H9 (cell line): Measurements from ENCODE around the gene LIMS2. TPM values are rescaled to one million over a fixed set of nuclear protein-coding genes. Genes with fewer than 3 reads are reported as not detected.
A peak's percentile ranks its signal among the peaks of the same experiment; 100 is the strongest.

ENCODE experiments used
- DNase-seq: peaks from one replicate; pipeline ENCODE4 v3.0.0-alpha.2; 2017
- H2AFZ ChIP-seq: one replicate; pipeline ENCODE4 v1.6.1; 2013; ENCODE audit warnings: mild to moderate bottlenecking, low read length, control low read depth, moderate library complexity
- H2AK5ac ChIP-seq: 2 replicates; pipeline ENCODE4 v1.6.1; 2013; ENCODE audit warnings: low read length, control low read depth, mixed read lengths; ENCODE audit not compliant: insufficient read length
- H2BK120ac ChIP-seq: one replicate; pipeline ENCODE4 v1.6.1; 2013; ENCODE audit warnings: low read depth, mild to moderate bottlenecking, low read length, control low read depth, inconsistent platforms; ENCODE audit not compliant: poor library complexity, severe bottlenecking
- H2BK12ac ChIP-seq: 2 replicates; pipeline ENCODE4 v1.6.1; 2013; ENCODE audit warnings: low read length, control low read depth, mixed read lengths, low read depth; ENCODE audit not compliant: insufficient read length
- H2BK15ac ChIP-seq: 2 replicates; pipeline ENCODE4 v1.6.1; 2013; ENCODE audit warnings: low read depth, low read length, control low read depth
- H2BK20ac ChIP-seq: one replicate; pipeline ENCODE4 v1.6.1; 2013; ENCODE audit warnings: low read depth, mild to moderate bottlenecking, low read length, control low read depth, inconsistent platforms; ENCODE audit not compliant: poor library complexity, severe bottlenecking
- H2BK5ac ChIP-seq: 2 replicates; pipeline ENCODE4 v1.6.1; 2013; ENCODE audit warnings: low read length, control low read depth, mixed read lengths; ENCODE audit not compliant: insufficient read length
- H3K14ac ChIP-seq: 2 replicates; pipeline ENCODE4 v1.6.1; 2013; ENCODE audit warnings: low read length, control low read depth; ENCODE audit not compliant: insufficient read depth
- H3K18ac ChIP-seq: 2 replicates; pipeline ENCODE4 v1.6.1; 2013; ENCODE audit warnings: low read depth, mild to moderate bottlenecking, mixed read lengths, low read length, control low read depth; ENCODE audit not compliant: insufficient read length
- H3K23ac ChIP-seq: 2 replicates; pipeline ENCODE4 v1.6.1; 2013; ENCODE audit warnings: low read length, control low read depth, mixed read lengths, low read depth; ENCODE audit not compliant: insufficient read length
- H3K23me2 ChIP-seq: 2 replicates; pipeline ENCODE4 v1.6.1; 2013; ENCODE audit warnings: low read depth, mild to moderate bottlenecking, mixed read lengths, low read length, control low read depth; ENCODE audit not compliant: insufficient read length, poor library complexity, severe bottlenecking
- H3K27ac ChIP-seq: 2 replicates; pipeline ENCODE4 v1.5.1; 2013; ENCODE audit warnings: low read length, control low read depth, mixed read lengths, low read depth; ENCODE audit not compliant: insufficient read length
- H3K27me3 ChIP-seq: 2 replicates; pipeline ENCODE4 v1.6.1; 2013; ENCODE audit warnings: low read length, control low read depth, inconsistent platforms; ENCODE audit not compliant: insufficient read depth
- H3K4ac ChIP-seq: 2 replicates; pipeline ENCODE4 v1.6.1; 2013; ENCODE audit warnings: low read depth, mild to moderate bottlenecking, control low read depth, inconsistent platforms, low read length, moderate library complexity
- H3K4me1 ChIP-seq: 2 replicates; pipeline ENCODE4 v1.6.1; 2013; ENCODE audit warnings: low read length, control low read depth, inconsistent platforms; ENCODE audit not compliant: insufficient read depth
- H3K4me2 ChIP-seq: 2 replicates; pipeline ENCODE4 v1.6.1; 2013; ENCODE audit warnings: low read length, control low read depth, mixed read lengths; ENCODE audit not compliant: insufficient read length, insufficient read depth
- H3K56ac ChIP-seq: 2 replicates; pipeline ENCODE4 v1.6.1; 2013; ENCODE audit warnings: low read depth, mild to moderate bottlenecking, mixed read lengths, low read length, control low read depth; ENCODE audit not compliant: insufficient read length
- H3K79me1 ChIP-seq: 2 replicates; pipeline ENCODE4 v1.6.1; 2013; ENCODE audit warnings: low read depth, mild to moderate bottlenecking, moderate library complexity, low read length, control low read depth, inconsistent platforms; ENCODE audit not compliant: insufficient read depth, poor library complexity, severe bottlenecking
- H3K79me2 ChIP-seq: 2 replicates; pipeline ENCODE4 v1.6.1; 2013; ENCODE audit warnings: low read length, control low read depth, inconsistent platforms; ENCODE audit not compliant: insufficient read depth
- H3K9ac ChIP-seq: 2 replicates; pipeline ENCODE4 v1.6.1; 2013; ENCODE audit warnings: low read length, control low read depth, mixed read lengths; ENCODE audit not compliant: insufficient read length; ENCODE audit errors: extremely low read depth
- H3K9me3 ChIP-seq: one replicate; pipeline ENCODE4 v1.6.1; 2013; ENCODE audit warnings: low read depth, low read length, inconsistent platforms; ENCODE audit not compliant: control insufficient read depth
- H3T11ph ChIP-seq: one replicate; pipeline ENCODE4 v1.6.1; 2013; ENCODE audit warnings: mild to moderate bottlenecking, low read length, control low read depth, inconsistent platforms
- H4K20me1 ChIP-seq: one replicate; pipeline ENCODE4 v1.6.1; 2013; ENCODE audit not compliant: control insufficient read depth, insufficient read length, insufficient read depth
- H4K5ac ChIP-seq: 2 replicates; pipeline ENCODE4 v1.6.1; 2013; ENCODE audit warnings: low read depth, mild to moderate bottlenecking, mixed read lengths, low read length, control low read depth; ENCODE audit not compliant: insufficient read length
- H4K8ac ChIP-seq: replicated peaks from 2 replicates; pipeline ENCODE4 v1.6.1; 2013; ENCODE audit warnings: low read length, control low read depth, mixed read lengths, low read depth; ENCODE audit not compliant: insufficient read length
- H4K91ac ChIP-seq: 2 replicates; pipeline ENCODE4 v1.6.1; 2013; ENCODE audit warnings: low read depth, mild to moderate bottlenecking, moderate library complexity, mixed read lengths, low read length, control low read depth; ENCODE audit not compliant: insufficient read length
- H3K27ac Mint-ChIP-seq, 3 experiments: 2 replicates in 2 of 3; 3 replicates in 1 of 3; pipeline ENCODE4 v1.8.0; 2020 to 2021; ENCODE audit warnings: mixed read lengths in 3 of 3, mild to moderate bottlenecking in 1 of 3, moderate library complexity in 1 of 3
- H3K27me3 Mint-ChIP-seq: 2 replicates; pipeline ENCODE4 v1.8.0; 2021; ENCODE audit warnings: low read depth, mild to moderate bottlenecking, moderate library complexity, mixed read lengths
- H3K36me3 Mint-ChIP-seq, 3 experiments: 2 replicates in 2 of 3; 3 replicates in 1 of 3; pipeline ENCODE4 v1.8.0; 2020 to 2021; ENCODE audit warnings: low read depth in 3 of 3, mixed read lengths in 3 of 3; ENCODE audit not compliant: insufficient read depth in 1 of 3
- H3K4me1 Mint-ChIP-seq, 2 experiments: 2 replicates each; pipeline ENCODE4 v1.8.0; 2020; ENCODE audit warnings: mixed read lengths in 2 of 2
- H3K4me3 Mint-ChIP-seq, 2 experiments: 2 replicates in 1 of 2; 3 replicates in 1 of 2; pipeline ENCODE4 v1.8.0; 2020 to 2021; ENCODE audit warnings: mild to moderate bottlenecking in 2 of 2, mixed read lengths in 2 of 2, moderate library complexity in 1 of 2
- H3K9me3 Mint-ChIP-seq, 2 experiments: 2 replicates in 1 of 2; 3 replicates in 1 of 2; pipeline ENCODE4 v1.8.0; 2020; ENCODE audit warnings: mild to moderate bottlenecking in 2 of 2, mixed read lengths in 2 of 2, moderate library complexity in 1 of 2
- CTCF ChIP-seq: fragments of 200-600 bp; sonication (generic); conservative IDR thresholded peaks from 3 replicates; pipeline ENCODE4 v1.8.0; 2021; ENCODE audit warnings: antibody characterized with exemption, mild to moderate bottlenecking
- WGBS: extraction: QIAGEN DNeasy Blood & Tissue Kit; methylation state at CpG from one replicate; pipeline ENCODE4 v1.1.7; 2013; ENCODE audit warnings: missing lambda C conversion rate, low lambda C conversion rate, mixed read lengths; ENCODE audit not compliant: insufficient read length; ENCODE audit errors: extremely low coverage; 5-methylcytosine and 5-hydroxymethylcytosine counted together
- total RNA-seq: library from RNA; stranded (reverse); gene quantifications from 2 replicates; pipeline ENCODE4 v1.2.1, GENCODE V29; 2021

Gene LIMS2
- total RNA-seq, 1 experiment from 2014 or later: 5.9 TPM

- H3K9ac ChIP-seq: no peak overlapping the region
- H4K8ac ChIP-seq: no peak overlapping the region
- H3K4ac ChIP-seq: no peak overlapping the region
- no peaks in the 10 kb centered on the region for H3K27me3 ChIP-seq
- H3K4me1 Mint-ChIP-seq: no peaks in the 10 kb centered on the region
- no peak overlapping the region for H3K56ac ChIP-seq
- no peak overlapping the region for H3K4me3 Mint-ChIP-seq
- no peak for TF ChIP-seq CTCF
- H3K27me3 Mint-ChIP-seq: no peaks in the 10 kb centered on the region; the same call in 1 of the 2 replicates
- no peak overlapping the region for H2BK5ac ChIP-seq
- DNase-seq: no peak
- H3K18ac ChIP-seq: no peak overlapping the region
- H3K79me2 ChIP-seq: no peaks in the 10 kb centered on the region
- H2BK15ac ChIP-seq: no peak overlapping the region
- no peak overlapping the region for H2BK120ac ChIP-seq
- H4K5ac ChIP-seq: no peak overlapping the region
- H3K23ac ChIP-seq: no peak overlapping the region
- no peak overlapping the region for H3K4me2 ChIP-seq
- no peak overlapping the region for H3T11ph ChIP-seq
- no peak overlapping the region for H2AFZ ChIP-seq
- H4K91ac ChIP-seq: no peak overlapping the region
- H3K9me3 Mint-ChIP-seq: no peaks in the 10 kb centered on the region
- no peaks in the 10 kb centered on the region for H3K36me3 Mint-ChIP-seq
- H2AK5ac ChIP-seq: no peak overlapping the region
- H2BK12ac ChIP-seq: no peak overlapping the region
- H3K4me1 ChIP-seq: no peaks in the 10 kb centered on the region
- no peaks in the 10 kb centered on the region for H4K20me1 ChIP-seq
- WGBS: no CpG with 5 or more reads among the region's 16 CpGs
- no peaks in the 10 kb centered on the region for H3K79me1 ChIP-seq
- H2BK20ac ChIP-seq: no peak overlapping the region
- H3K27ac Mint-ChIP-seq: no peak overlapping the region
- no peaks in the 10 kb centered on the region for H3K23me2 ChIP-seq
- H3K27ac ChIP-seq: no peak overlapping the region
- H3K9me3 ChIP-seq: no peaks in the 10 kb centered on the region
- H3K14ac ChIP-seq: peak overlapping the region; percentile 37; the same call in 1 of the 2 replicates
Measured at GRCh38 chr2:127631541-127631996, 43.8 kb downstream of the LIMS2 start.
